GM21737 (cell line): ENCODE data around the gene DAPK2.
"Not testable (repeated sequence)": the region's sequence is repeated elsewhere in the genome, so short reads cannot be mapped to it uniquely, and the experiment has no call there.

ENCODE experiments used
- ATAC-seq: cut with Tn5 transposase; IDR thresholded peaks from one replicate; pipeline ENCODE4 v1.9.1; 2021; ENCODE audit warnings: mild to moderate bottlenecking, moderate library complexity; ENCODE audit not compliant: unreplicated experiment

DAPK2 gene

GRCh38 chr15:63979262-63979793 lies 67.0 kb downstream of the DAPK2 start:
- no peak for ATAC-seq

DNA sequence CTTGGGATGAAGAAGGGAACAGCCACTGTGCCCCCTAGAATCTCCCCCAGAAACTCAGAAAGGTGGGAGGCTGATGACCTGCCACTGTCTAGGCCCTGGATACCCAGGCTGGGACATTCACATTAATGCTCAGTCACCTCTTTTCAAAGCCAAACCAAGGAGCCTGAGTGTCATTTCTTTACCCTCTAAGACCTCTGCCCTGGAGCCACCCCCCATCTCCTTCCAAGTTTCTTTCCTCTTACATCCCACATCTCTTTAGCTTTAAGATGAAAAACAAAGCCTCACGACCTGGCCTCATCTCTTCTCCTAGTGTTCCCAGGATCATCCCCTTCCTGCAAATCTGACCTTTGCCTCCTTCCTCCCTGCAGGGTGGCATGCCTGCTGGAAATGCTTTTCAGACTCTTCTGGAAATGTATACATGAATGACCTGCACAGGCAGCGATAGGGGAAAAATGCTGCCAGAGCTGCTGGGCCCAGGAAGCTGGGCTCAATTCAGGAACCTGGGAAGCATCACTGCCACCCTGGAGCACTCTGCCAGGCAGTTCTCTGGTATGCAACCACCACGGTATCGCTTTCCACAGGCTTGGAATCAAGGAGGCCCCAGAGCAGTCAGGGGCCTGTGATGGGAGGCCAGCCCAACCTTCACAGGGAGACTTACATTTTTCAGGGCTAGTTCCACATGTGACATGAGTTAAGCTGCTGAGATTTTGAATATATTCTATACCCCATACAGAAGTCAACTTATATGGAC lies 67.6 kb downstream of the DAPK2 start:
- no peak for ATAC-seq

DNA sequence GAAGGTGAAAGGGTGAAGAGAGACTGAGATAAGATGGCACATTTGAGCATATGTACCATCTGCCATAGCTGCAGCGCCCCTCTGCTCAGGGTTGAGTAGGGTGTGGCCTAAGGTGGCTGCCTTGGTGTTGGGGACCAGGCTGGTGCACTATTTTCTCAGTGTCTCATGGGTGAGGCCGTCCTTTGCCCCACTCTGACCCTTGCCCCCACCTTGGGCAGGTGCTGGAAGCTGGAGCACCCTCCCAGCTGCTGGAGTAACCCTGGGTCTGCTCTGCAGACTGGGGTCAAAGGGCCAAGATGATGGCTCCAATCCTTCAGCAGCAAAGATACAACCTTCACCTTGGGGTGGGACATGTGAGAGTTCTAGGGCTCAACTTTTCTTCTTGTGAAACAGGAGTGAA lies 69.2 kb downstream of the DAPK2 start:
- no peak for ATAC-seq

DNA sequence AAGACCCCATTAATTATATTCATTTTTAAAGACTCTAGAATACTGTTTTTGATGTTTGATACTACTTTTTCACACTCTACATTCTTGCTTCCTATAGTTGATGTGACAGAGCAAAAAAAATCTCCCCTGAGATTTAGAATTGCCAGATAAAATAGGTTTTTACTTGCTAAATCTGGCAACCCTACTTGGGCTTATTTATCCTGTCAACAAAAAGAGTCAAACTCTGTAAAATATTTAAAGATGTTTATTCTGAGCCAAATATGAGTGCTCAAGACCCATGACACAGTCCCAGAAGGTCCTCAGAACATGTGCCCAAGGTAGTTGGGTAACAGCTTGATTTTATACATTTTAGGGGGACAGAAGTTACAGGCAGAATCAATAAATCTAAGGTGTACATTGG lies 72.3 kb downstream of the DAPK2 start:
- no peak for ATAC-seq

DNA sequence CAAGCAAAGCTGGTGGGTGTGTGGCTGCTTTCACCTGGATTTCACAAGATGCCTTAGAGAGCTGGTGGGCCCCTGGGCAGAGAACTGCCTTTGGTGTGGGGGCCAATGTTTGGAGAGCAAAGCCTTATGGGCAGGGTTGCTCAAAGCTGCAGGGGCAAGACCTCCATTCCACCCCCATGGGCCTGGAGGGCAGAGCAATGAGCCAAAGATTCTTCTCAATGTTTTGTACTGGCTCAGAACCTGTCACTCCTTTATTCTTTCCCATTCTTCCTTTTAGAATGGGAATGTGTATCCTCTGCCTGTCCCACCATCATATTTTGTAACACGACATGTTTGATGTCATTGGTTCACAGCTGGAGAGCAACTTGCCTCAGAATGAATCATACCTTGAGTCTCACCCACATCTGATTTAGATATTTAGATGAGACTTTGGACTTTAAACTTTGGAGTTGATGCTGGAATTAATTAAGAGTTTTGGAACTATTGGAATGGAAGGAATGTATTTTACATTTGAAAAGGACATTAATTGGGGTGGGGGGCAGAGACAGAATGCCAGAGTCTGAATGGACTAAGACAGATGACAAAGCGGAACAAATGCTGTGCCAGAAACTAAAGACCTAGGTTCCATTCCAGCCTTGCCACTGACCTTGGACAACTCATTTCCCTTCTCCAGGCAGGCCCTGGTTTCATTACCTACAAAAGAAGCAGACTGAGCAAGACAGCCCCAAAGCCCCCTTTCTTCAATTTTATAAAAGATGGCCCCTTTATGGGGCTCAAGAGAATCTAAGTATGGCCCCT lies 72.9 kb downstream of the DAPK2 start:
- no peak for ATAC-seq

GRCh38 chr15:63972801-63973200 lies 73.5 kb downstream of the DAPK2 start:
- ATAC-seq: no peak

GRCh38 chr15:63971904-63972303 lies 74.4 kb downstream of the DAPK2 start:
- ATAC-seq: no peak

DNA sequence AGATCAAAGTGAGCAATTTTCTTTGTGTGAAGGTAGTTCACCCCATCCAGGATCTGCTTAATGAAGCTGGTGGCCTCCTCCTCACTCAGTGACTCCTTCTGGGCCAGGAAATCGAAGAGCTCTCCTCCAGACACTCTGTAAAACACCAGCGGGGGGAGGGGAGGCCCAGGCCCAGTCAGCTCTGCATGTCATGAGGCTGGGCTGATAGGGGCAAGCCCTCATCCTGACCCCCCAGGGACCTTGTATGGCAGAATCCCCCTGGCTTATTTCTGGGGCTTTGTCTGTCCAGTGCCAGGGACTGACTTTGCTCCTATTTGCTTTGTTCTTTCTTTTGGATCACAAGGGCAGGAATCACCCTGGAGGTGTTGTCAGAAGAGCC lies 74.9 kb downstream of the DAPK2 start:
- ATAC-seq: peak; percentile 27

DNA sequence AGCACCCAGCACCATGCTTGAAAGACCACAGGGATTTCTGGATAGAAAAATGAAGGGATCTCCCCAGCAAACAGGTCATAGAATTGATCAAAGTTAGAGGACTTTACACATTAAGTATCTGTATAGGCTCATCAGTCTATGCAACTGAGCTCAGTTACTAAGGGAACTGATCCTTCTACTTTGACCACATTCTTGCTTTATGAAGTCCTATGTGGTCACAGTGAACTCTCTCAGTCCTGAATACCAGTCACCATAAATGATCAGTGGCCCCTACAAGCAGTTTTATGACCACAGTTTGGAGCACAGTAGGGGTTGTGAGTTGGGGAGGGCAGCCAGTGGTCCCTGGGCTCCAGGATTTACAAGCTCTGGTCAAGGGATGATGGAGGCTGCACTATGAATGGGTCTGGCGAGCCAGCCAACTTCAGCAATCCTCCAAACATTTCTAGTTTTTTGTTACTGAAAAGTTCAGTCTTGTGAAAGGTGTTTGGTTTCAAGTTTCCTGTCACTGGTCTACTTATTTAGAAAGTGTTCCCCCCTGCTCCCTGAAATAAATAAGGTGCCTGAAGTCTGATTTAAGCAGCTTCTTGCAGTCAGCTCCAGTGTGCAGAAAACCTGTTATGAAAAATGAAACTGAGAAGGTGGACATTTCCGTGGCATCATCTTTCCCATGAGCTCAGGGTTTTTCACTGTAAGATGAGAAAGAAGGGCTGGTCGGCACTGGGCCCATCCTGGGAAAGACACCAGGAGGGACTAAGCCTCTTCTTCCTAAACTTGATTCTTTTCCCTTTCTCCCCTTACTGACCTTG lies 75.5 kb downstream of the DAPK2 start:
- peak; percentile 70 for ATAC-seq

GRCh38 chr15:63969652-63970421 lies 76.4 kb downstream of the DAPK2 start:
- no peak for ATAC-seq

- no peak for ATAC-seq
Measured at GRCh38 chr15:63968700-63969099, 77.6 kb downstream of the DAPK2 start.

DNA sequence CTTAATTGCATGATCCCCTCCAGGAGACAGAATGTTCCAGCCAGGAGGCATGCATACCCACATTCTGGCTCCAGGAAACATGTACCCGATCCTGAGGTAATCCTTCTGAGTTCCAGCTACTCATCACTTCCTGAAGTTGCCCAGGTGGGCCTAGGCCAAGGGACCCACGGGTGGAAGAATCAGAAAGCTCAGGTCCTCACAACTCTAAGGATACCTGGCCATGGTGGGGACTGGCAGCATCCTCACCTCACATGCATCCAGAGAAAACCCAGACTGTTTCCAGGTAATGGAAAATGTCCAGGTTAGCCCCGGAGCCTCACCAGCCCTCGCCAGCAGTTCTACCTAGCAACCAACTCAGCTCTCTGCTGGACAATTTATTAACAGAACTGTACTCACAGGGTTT lies 78.2 kb downstream of the DAPK2 start:
- ATAC-seq: no peak

GRCh38 chr15:63967616-63968015 lies 78.7 kb downstream of the DAPK2 start:
- ATAC-seq: no peak

DNA sequence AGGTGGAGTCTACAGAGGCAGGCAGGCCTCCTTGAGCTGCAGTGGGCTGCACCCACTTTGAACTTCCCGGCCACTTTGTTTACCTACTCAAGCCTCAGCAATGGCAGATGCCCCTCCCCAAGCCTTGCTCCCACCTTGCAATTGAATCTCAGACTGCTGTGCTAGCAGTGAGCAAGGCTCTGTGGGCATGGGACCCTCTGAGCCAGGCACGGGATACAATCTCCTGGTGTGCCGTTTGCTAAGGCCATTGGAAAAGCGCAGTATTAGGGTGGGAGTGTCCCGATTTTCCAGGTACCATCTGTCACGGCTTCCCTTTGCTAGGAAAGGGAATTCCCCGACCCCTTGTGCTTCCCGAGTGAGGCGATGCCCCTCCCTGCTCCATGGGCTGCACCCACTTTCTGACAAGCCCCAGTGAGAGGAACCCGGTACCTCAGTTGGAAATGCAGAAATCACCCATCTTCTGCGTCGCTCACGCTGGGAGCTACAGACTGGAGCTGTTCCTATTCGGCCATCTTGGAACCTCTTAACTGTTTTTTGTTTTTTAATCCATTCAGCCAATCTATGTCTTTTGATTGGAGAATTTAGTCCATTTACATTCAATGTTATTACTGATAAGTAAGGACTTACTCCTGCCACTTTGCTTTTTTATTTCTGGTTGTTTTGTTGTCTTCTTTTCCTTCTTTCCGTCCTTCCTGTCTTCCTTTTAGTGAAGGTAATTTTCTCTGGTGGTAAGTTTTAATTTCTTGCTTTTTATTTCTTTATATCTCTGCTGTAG lies 83.2 kb downstream of the DAPK2 start:
- ATAC-seq: not testable (repeated sequence)

DNA sequence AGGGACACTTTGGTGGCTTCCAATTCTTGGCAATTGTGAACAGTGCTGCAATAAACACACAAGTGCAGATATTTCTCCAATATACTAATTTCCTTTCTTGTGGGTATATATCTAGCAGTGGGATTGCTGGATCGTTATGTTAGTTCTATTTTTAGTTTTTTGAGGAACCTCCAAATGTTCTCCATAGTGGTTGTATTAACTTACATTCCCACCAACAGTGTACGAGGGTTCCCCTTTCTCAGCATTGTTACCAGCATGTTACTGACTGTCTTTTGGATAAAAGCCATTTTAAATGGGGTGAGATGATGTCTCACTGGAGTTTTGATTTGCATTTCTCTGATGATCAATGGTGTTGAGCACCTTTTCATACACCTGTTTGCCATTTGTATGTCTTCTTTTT lies 92.8 kb downstream of the DAPK2 start:
- ATAC-seq: no peak

GRCh38 chr15:63950911-63951481 lies 95.3 kb downstream of the DAPK2 start:
- no peak for ATAC-seq

DNA sequence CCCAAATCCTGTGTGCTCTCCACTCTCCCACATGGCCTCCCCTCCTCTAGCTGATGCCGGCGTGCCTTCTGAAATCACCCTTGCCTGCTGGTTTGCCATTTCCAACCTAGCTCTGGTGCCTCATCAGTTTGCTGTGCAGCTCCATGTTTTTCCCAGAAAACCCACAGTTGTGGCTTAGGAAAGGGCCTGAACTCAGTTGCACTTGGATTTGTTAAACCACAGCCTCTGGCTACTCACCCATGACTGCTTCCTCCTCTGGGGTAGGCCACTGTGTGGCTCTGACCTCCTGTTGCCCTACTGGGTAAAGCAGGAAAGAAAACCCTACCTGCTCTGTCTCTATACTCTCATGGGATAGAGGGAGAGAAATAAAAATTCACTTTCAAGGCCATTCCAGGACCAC lies 97.3 kb downstream of the DAPK2 start:
- ATAC-seq: no peak

DNA sequence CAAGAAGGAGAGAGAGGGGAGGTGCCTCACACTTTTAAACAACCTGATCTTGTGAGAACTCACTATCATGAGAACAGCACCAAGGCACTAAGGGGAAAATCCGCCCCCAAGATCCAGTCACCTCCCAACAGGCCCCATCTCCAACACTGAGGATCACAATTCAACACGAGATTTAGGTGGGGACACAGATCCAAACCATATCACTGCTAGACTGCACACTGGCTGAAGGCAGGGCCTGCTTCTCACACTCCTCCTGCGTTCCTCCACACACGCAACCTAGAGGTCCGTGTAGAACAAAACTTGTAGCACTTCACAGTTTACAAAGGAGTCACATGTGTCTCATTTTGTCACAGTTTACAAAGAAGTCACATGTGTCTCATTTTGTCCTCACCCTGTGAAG lies 97.8 kb downstream of the DAPK2 start:
- no peak for ATAC-seq

GRCh38 chr15:63947228-63947627 lies 99.1 kb downstream of the DAPK2 start:
- no peak for ATAC-seq
